ENCODE data around the gene RRAS2. TPM values are rescaled to one million over a fixed set of nuclear protein-coding genes. Genes with fewer than 3 reads are reported as not detected.

Gene RRAS2
- polyA plus RNA-seq, 3 donors, result 0.19 to 0.31 TPM; not detected in 1

- Mint-ChIP-seq H3K27me3 (ENCODE audit: low read depth in 3 of 3) (peaks cover 19 to 26% (median 21%) of the 10 kb centered on the region in 3 donors), H3K36me3 (no peaks in the 10 kb centered on the region), H3K4me1 (peaks cover 3% of the 10 kb centered on the region), H3K27ac (no peak overlapping the region), H3K9me3 (peaks cover 0 to 3% (median 0%) of the 10 kb centered on the region in 7 donors), H3K4me3 (no peak overlapping the region)
- no peaks in the 10 kb centered on the region for H3K36me3 ChIP-seq (replicated peaks in 1 of 2; ENCODE audit: control insufficient read depth in 1 of 2, insufficient read depth in 2 of 2, low read length in 2 of 2)
- no peak for TF ChIP-seq CTCF (IDR thresholded peaks at IDR 0.05)
- no peak overlapping the region for H3K27ac ChIP-seq (ENCODE audit: low read depth in 1 of 2, low read length in 2 of 2)
- no peaks in the 10 kb centered on the region for H3K79me2 ChIP-seq (ENCODE audit: insufficient read depth, low read length)
- 100% methylated on average over 1 of the region's 2 CpGs for WGBS (ENCODE audit: insufficient coverage)
- no peak for DNase-seq
- no peak overlapping the region for H2AFZ ChIP-seq (ENCODE audit: insufficient read depth, low read depth, low read length, poor library complexity, severe bottlenecking)
- no peaks in the 10 kb centered on the region for H4K20me1 ChIP-seq (ENCODE audit: insufficient read depth, low read length)
- H3K27me3 ChIP-seq (ENCODE audit: control insufficient read depth in 2 of 2, insufficient read depth in 2 of 2, low read length in 2 of 2), result peaks cover 7 to 19% of the 10 kb centered on the region in 2 donors
- no peak overlapping the region for H3K9ac ChIP-seq (ENCODE audit: insufficient read depth, low read length, poor library complexity, severe bottlenecking)
- H3K4me2 ChIP-seq (replicated peaks; ENCODE audit: extremely low read depth, low read length, poor library complexity, severe bottlenecking), result no peak overlapping the region
- H3K4me1 ChIP-seq (ENCODE audit: control insufficient read depth in 1 of 2, insufficient read depth in 2 of 2, low read length in 2 of 2), result no peaks in the 10 kb centered on the region
- intact Hi-C loops (cut with micrococcal nuclease), result no loop called here
- no peak overlapping the region for H3K4me3 ChIP-seq (replicated peaks in 1 of 3; ENCODE audit: low read depth in 2 of 3, low read length in 3 of 3)
- H3K9me3 ChIP-seq (replicated peaks in 1 of 2; ENCODE audit: control insufficient read depth in 1 of 2, insufficient read depth in 1 of 2, low read length in 2 of 2), result no peaks in the 10 kb centered on the region
Observed at GRCh38 chr11:14373941-14374646, 15.1 kb upstream of the RRAS2 start.

DNA sequence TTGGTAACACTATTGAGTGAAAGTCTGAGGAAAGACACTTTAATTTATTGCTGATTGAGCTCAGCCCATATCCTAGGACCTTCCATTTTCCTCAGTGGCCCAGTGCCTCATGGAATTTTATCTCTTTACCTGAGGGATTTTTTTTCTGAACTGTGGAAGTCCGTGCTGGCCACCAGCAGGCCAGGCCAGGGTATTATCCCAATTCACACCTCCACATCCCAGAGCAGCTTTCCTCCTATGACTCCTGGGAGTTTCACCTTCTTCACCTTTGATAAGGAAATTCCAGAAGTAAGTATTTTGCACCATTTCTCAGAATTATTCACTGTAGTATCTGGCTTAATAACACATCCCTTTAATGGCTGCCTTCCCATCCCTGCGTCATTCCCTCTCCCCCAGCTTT, 13.0 kb upstream of the RRAS2 start:
- peaks cover 9 to 12% (median 10%) of the 10 kb centered on the region in 3 donors for H3K27me3 Mint-ChIP-seq (ENCODE audit: low read depth in 3 of 3)
- intact Hi-C loops (cut with micrococcal nuclease), result no loop called here
- H3K79me2 ChIP-seq (ENCODE audit: insufficient read depth, low read length), result no peaks in the 10 kb centered on the region
- H3K4me3 Mint-ChIP-seq, result no peak overlapping the region
- no peak overlapping the region for H2AFZ ChIP-seq (ENCODE audit: insufficient read depth, low read depth, low read length, poor library complexity, severe bottlenecking)
- no peaks in the 10 kb centered on the region for H3K9me3 ChIP-seq (replicated peaks in 1 of 2; ENCODE audit: control insufficient read depth in 1 of 2, insufficient read depth in 1 of 2, low read length in 2 of 2)
- no peak overlapping the region for H3K9ac ChIP-seq (ENCODE audit: insufficient read depth, low read length, poor library complexity, severe bottlenecking)
- H3K27me3 ChIP-seq (ENCODE audit: control insufficient read depth in 2 of 2, insufficient read depth in 2 of 2, low read length in 2 of 2), result peaks cover 0 to 4% of the 10 kb centered on the region in 2 donors
- H3K4me3 ChIP-seq (replicated peaks in 1 of 3; ENCODE audit: low read depth in 2 of 3, low read length in 3 of 3), result no peak overlapping the region
- H3K4me2 ChIP-seq (replicated peaks; ENCODE audit: extremely low read depth, low read length, poor library complexity, severe bottlenecking), result no peak overlapping the region
- H3K36me3 ChIP-seq (replicated peaks in 1 of 2; ENCODE audit: control insufficient read depth in 1 of 2, insufficient read depth in 2 of 2, low read length in 2 of 2), result no peaks in the 10 kb centered on the region
- no peak overlapping the region for H3K27ac ChIP-seq (ENCODE audit: low read depth in 1 of 2, low read length in 2 of 2)
- WGBS (ENCODE audit: insufficient coverage), result 100% methylated on average over 1 of the region's 2 CpGs
- DNase-seq, result no peak
- peaks cover 0 to 3% (median 0%) of the 10 kb centered on the region in 7 donors for H3K9me3 Mint-ChIP-seq
- no peaks in the 10 kb centered on the region for H4K20me1 ChIP-seq (ENCODE audit: insufficient read depth, low read length)
- H3K4me1 ChIP-seq (ENCODE audit: control insufficient read depth in 1 of 2, insufficient read depth in 2 of 2, low read length in 2 of 2), result no peaks in the 10 kb centered on the region
- H3K4me1 Mint-ChIP-seq, result peaks cover 7% of the 10 kb centered on the region
- no peaks in the 10 kb centered on the region for H3K36me3 Mint-ChIP-seq
- no peak for TF ChIP-seq CTCF (IDR thresholded peaks at IDR 0.05)
- no peak overlapping the region for H3K27ac Mint-ChIP-seq

Measured in CD14-positive monocyte (primary cell).